Left lung (tissue), 10 donors: ENCODE measurements around the gene NINJ2. TPM values are rescaled to one million over a fixed set of nuclear protein-coding genes. Genes with fewer than 3 reads are reported as not detected.

Experiments
- ATAC-seq: fragments of 200-7000 bp; cut with Tn5 transposase; one replicate; pipeline ENCODE4 v1.9.1; 2020; ENCODE audit warnings: moderate library complexity
- DNase-seq, 4 donors: peaks; one replicate each; pipeline ENCODE4 v3.0.0-alpha.2; 2013 to 2020
- H3K27ac ChIP-seq, 2 donors: fragments of 200-600 bp; sonication (generic) in 1 of 2; one replicate each; pipeline versions ENCODE4 v1.5.0 to v1.8.0; 2020 to 2021
- H3K27me3 ChIP-seq, 2 donors: fragments of 200-600 bp; sonication (generic) in 1 of 2; one replicate each; pipeline versions ENCODE4 v1.5.0 to v1.8.0; 2020 to 2021
- H3K36me3 ChIP-seq, 2 donors: fragments of 200-600 bp; sonication (generic) in 1 of 2; one replicate each; pipeline versions ENCODE4 v1.5.0 to v1.8.0; 2020 to 2021
- H3K4me1 ChIP-seq, 2 donors: fragments of 200-600 bp; one replicate each; pipeline ENCODE4 v1.8.0; 2021
- H3K4me3 ChIP-seq, 2 donors: fragments of 200-600 bp; sonication (generic) in 1 of 2; one replicate each; pipeline versions ENCODE4 v1.5.0 to v1.8.0; 2020 to 2021; ENCODE audit warnings: mild to moderate bottlenecking in 1 of 2
- H3K9me3 ChIP-seq, 2 donors: fragments of 200-600 bp; sonication (generic) in 1 of 2; one replicate each; pipeline versions ENCODE4 v1.5.0 to v1.8.0; 2020 to 2021
- intact Hi-C, 2 donors: fragments of 100-400 bp; cut with DNase I; formaldehyde crosslinking; loops; one replicate each; pipeline versions ENCODE4 v1.11.2 to v1.14.2; 2022
- polyA plus RNA-seq, 6 donors: library from polyadenylated mRNA; unstranded; fragments of 120-200 nt; gene quantifications; one replicate each; pipeline ENCODE4 v1.2.1, GENCODE V29; 2013; ENCODE audit not compliant: insufficient read length in 6 of 6
- total RNA-seq, 2 donors: library from RNA; stranded (reverse); fragmentation: NEBNext Ultra II Directional; extraction: Animal tissue kit (Norgen Biotek cat#: 25700); gene quantifications; one replicate each; pipeline ENCODE4 v1.2.1, GENCODE V29; 2021
- TF ChIP-seq, protein P1 (sequence below), 2 donors: fragments of 200-600 bp; sonication (generic) in 1 of 2; IDR thresholded peaks; one replicate each; pipeline versions ENCODE4 v1.5.0 to v1.8.0; 2021; ENCODE audit warnings: antibody characterized with exemption in 2 of 2
- donor health status: DM: no; HTN: yes; CAD: no.
- donor health status: DM: no; HTN: no; CAD: no.

Gene NINJ2
- total and polyA plus RNA-seq, 8 donors, result 1.2 to 18.0 (median 2.8) TPM

DNA sequence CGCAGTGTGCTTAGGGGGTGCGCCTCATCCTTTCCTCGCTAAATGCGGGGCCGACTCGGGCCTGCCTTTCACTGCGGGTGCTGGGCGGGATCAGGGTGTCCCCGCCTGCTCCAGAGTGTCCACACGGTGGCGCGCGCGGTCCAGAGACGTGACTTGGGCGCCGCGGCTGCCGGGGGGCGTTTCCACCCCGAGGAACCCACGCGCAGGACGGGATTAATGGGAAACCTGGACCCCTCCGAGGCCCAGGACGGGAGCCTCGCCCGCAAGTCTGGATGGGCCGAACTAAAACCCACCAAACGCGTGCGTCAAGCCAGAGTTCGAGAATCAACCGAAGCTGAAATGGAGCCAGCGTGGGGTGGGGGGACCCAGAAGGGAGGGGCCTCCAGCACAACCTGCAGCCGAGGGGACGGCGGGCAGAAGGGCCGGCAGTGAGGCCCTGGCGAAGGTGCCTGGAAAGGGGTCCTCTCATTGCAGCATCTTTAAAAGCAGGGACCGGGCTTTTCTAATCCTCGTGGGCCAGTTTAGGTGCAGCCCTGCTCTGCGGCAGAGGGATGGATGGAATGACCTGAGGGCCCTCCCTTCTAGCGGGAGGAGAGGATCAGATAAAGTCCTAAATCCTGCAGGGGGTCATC is 93.3 kb downstream of the NINJ2 start:
- TF ChIP-seq, protein P1, sequence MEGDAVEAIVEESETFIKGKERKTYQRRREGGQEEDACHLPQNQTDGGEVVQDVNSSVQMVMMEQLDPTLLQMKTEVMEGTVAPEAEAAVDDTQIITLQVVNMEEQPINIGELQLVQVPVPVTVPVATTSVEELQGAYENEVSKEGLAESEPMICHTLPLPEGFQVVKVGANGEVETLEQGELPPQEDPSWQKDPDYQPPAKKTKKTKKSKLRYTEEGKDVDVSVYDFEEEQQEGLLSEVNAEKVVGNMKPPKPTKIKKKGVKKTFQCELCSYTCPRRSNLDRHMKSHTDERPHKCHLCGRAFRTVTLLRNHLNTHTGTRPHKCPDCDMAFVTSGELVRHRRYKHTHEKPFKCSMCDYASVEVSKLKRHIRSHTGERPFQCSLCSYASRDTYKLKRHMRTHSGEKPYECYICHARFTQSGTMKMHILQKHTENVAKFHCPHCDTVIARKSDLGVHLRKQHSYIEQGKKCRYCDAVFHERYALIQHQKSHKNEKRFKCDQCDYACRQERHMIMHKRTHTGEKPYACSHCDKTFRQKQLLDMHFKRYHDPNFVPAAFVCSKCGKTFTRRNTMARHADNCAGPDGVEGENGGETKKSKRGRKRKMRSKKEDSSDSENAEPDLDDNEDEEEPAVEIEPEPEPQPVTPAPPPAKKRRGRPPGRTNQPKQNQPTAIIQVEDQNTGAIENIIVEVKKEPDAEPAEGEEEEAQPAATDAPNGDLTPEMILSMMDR (IDR thresholded peaks at IDR 0.05), result peak; percentile 86 to 95
- peak; percentile 79 to 97 (median 87) for DNase-seq
- peak overlapping the region; percentile 45 to 55 for H3K4me3 ChIP-seq
- ATAC-seq, result peak; percentile 86
- no peaks in the 10 kb centered on the region for H3K27me3 ChIP-seq
- no peaks in the 10 kb centered on the region for H3K9me3 ChIP-seq
- H3K4me1 ChIP-seq, result peaks cover 7 to 31% of the 10 kb centered on the region in 2 donors
- intact Hi-C loops, result loop anchor here in 1 of 2 donors (5.0 to 10.0 kb wide), 3 partner anchors 182 to 375 kb away; partner anchors contain the start of genes RAD52 and WNK1
- peak overlapping the region; percentile 81 to 87 for H3K27ac ChIP-seq
- no peaks in the 10 kb centered on the region for H3K36me3 ChIP-seq

DNA sequence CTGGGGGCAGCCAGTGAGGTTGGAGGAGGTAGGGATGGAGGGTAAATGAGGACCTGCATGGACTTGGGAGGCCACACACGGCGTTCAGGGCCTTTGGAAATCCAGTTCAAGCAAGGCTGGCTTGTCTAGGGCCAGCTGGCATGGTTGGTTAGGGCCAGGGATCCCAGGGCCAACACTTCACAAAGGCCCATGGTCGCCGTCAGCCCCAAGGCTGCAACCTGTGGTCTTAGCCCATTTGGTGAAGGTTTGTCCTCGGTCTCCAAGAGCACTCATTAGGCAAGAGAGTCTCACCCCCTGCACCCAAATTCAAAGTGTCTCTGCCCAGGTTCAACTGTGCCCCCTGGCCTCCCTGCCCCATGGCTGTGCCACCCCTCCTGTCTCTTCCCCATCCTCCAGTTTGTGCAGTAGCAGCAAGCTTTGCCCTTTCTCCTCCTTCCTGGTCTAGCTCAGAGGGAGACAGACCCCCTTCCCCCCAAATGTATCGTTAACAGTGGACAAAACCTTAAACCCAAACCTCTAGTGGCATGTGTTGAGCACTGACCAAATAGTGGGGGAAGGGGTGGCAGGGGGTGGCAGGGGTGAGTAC is 94.1 kb downstream of the NINJ2 start:
- TF ChIP-seq, protein P1 (IDR thresholded peaks at IDR 0.05), result no peak
- no peak overlapping the region for H3K4me3 ChIP-seq
- DNase-seq (no peak), ATAC-seq (no peak)
- peaks cover 0 to 7% of the 10 kb centered on the region in 2 donors for H3K36me3 ChIP-seq
- no peaks in the 10 kb centered on the region for H3K27me3 ChIP-seq
- intact Hi-C loops, result no loop called here
- no peak overlapping the region for H3K27ac ChIP-seq
- H3K9me3 ChIP-seq, result no peaks in the 10 kb centered on the region
- H3K4me1 ChIP-seq, result peaks cover 7 to 30% of the 10 kb centered on the region in 2 donors

DNA sequence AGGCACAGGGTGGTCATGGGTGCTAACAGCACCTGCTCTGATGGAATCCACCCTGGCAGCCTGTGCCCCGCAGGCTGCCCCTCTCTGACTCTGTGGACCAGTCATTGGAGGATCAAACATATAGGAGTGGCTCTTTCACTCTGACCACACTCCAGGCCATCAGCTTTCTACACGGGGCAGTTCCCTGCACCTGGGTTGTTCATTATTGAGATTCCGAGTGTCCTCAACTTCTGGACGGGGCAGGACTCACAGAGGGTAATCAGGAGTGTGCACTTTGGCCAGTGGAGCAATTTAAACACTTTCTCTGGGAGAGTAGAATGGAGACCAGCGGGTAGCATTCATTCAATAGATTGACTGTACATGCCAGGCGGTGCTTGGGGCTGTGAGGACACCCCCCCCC is 94.8 kb downstream of the NINJ2 start:
- no peak overlapping the region for H3K4me3 ChIP-seq
- H3K27me3 ChIP-seq, result no peaks in the 10 kb centered on the region
- no peaks in the 10 kb centered on the region for H3K9me3 ChIP-seq
- intact Hi-C loops, result no loop called here
- no peak overlapping the region for H3K27ac ChIP-seq
- ATAC-seq, result no peak
- peaks cover 7 to 37% of the 10 kb centered on the region in 2 donors for H3K4me1 ChIP-seq
- DNase-seq, result no peak
- TF ChIP-seq, protein P1 (IDR thresholded peaks at IDR 0.05), result no peak
- peaks cover 0 to 8% of the 10 kb centered on the region in 2 donors for H3K36me3 ChIP-seq

DNA sequence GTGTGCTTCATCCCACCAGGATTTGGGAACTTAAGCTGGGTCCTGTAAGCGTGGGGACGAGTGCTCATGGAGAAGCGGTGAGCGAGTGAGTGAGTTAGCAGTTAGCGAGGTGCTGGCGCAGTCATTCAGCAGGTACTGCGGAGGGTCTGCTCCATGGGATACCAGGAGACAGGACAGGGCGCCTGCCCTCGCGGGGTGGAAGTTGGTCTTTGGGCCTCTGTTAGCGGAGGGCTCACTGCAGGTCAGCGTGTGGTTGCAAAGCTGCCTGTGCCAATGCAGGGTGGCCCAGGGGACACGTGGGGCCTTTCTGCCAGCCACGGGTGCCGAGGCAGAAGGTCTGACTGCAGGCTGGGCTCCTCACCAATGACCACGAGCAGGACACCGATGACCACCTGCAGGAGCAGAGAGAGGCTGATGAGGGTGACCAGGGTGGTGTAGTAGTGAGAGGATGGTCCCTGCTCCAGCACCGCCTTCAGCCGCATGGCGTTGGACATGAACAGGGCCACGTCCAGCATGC is 97.6 kb downstream of the NINJ2 start:
- H3K27ac ChIP-seq, result no peak overlapping the region
- H3K4me3 ChIP-seq, result no peak overlapping the region
- DNase-seq, result no peak
- peaks cover 0 to 49% of the 10 kb centered on the region in 2 donors for H3K4me1 ChIP-seq
- no peaks in the 10 kb centered on the region for H3K9me3 ChIP-seq
- H3K36me3 ChIP-seq, result peaks cover 0 to 13% of the 10 kb centered on the region in 2 donors
- ATAC-seq, result no peak
- TF ChIP-seq, protein P1 (IDR thresholded peaks at IDR 0.05), result no peak
- H3K27me3 ChIP-seq, result no peaks in the 10 kb centered on the region
- intact Hi-C loops, result no loop called here

DNA sequence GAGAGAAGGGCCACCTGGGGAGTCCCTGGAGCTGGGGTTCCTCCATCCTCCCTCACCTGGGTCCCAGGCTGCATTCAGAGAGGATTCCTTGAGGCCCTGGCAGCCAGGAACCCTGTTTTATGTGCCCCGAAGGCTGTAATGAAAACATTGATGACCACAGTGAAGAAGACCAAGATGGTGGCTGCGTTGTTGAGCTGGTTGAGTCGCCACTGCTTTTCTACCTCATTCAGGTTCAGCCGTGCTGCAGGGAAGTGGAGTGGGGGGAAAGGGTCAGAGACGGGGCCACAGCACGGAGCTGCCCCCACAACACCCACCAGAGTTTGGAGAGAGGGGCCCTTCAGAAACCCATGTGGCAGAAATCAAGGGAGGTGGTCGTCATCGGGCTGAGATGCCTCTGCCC is 98.1 kb downstream of the NINJ2 start:
- Histone ChIP-seq H3K27ac (no peak overlapping the region), H3K4me1 (peaks cover 0 to 48% of the 10 kb centered on the region in 2 donors), H3K27me3 (no peaks in the 10 kb centered on the region), H3K4me3 (no peak overlapping the region), H3K9me3 (no peaks in the 10 kb centered on the region), H3K36me3 (peaks cover 0 to 13% of the 10 kb centered on the region in 2 donors)
- TF ChIP-seq, protein P1 (IDR thresholded peaks at IDR 0.05), result no peak
- intact Hi-C loops, result no loop called here
- DNase-seq, result no peak
- no peak for ATAC-seq
